ENCODE measurements around the gene C1orf105.
A peak's percentile ranks its signal among the peaks of the same experiment; 100 is the strongest.
"Not testable (repeated sequence)": the region's sequence is repeated elsewhere in the genome, so short reads cannot be mapped to it uniquely, and the experiment has no call there.

Gene C1orf105

DNA sequence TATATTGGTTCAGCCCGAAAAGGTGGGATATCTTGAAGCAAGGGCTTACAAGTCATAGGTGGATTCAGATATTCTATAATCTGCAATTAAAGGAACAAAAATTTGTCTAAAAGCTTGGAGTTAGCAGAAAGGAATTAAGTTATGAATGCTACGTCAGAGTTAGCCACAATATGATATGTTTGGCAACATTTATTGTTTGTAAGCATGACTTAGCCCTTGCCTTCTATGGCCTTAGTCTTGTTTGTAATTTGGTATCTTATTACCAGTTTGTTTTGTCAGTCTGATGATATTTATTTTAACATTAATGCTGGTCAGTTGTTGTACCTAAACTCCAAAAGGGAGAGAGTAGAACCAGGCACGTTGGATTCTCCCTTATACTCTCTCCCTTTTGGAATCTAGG lies 69.4 kb downstream of the C1orf105 start:
- no peak for DNase-seq (ENCODE audit: low spot score)

DNA sequence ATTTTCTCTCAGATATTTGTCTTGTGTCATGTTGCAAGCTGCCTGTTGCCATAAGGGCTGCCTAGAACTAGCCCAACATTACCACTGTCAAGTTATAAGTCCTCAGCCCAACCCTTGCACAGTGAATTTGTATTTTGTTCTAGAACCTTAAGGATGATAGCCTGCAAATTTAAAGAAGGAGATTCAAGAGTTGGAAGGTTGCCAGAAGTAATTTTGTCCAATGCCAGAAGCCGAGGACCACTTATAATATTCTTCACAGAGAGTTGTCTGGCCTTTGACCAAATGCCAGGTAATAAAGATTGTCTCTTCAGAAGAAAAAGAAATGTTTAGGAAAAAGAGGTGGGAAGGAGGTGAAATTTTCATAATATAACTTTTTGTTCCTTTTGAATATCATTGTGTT lies 71.9 kb downstream of the C1orf105 start:
- no peak for DNase-seq (ENCODE audit: low spot score)

DNA sequence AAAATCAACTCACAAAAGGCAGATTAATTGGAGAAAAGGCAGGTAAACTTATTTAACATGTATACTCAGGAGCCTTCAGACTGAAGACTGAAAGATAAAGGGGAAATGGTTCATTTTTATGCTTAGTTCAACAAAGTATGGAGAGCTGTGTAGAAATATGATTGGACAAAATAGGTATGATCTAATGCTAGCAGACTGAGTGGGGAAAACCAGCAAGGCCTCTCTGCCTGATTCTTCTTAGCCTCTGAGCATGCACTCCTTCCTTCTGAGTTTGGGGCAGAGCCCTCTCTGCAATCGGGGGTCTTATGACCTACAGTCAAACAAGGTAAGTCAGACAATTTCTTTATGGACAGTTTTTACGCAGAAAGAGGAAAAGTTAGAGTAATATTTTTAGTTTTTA lies 73.7 kb downstream of the C1orf105 start:
- no peak for DNase-seq (ENCODE audit: low spot score)

DNA sequence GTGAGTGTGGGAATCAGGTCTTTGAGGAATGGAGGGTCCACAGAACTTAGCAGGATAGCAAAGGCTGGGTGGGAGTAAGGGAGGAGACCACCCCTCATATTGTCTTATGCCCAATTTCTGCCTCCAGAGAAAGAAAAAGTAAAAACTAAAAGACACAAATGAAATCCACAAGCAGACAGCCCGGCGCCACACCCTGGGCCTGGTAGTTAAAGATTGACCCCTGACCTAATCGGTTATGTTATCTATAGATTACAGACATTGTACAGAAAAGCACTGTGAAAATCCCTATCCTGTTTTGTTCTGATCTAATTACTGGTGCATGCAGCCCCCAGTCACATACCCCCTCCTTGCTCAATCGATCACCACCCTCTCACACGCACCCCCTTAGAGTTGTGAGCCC lies 75.6 kb downstream of the C1orf105 start:
- DNase-seq (ENCODE audit: low spot score): not testable (repeated sequence)

DNA sequence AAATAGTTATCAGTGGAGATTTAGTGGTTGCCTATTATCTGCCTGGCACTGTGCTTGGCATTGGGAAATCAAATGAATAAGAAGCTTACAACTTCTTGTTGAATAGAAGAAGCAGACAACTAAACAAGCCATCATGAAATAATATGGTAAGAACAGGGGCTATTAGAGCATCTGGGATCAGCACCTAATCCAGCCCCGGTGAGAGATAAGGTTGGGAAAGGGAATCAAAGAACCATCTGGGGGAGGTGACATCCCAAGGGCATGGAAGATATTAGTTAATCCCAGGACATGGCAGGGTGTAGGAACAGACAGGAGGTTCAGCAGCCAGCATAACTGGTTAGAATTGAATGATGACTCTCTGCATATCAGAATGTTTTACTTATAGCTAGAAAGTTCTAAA lies 76.2 kb downstream of the C1orf105 start:
- DNase-seq (ENCODE audit: low spot score): peak; percentile 78

DNA sequence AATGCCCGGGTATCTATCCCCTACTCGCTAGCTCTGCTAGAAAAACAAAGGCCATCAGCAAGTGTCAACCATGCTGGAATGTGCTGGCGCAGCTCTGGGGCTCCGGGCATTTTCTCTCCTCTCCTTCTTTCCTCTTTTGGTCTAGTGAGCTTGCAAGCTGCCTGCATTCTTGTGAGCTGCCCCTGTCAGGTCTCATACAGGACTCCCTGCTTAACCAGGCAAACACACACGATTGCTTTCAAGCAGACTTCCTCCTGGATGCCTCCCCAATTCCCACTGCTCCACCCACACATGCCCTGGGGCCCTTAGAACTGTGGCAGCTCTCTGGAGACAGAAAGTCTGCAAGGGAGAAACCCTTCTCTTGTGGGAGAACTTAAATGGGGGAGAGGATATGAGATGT lies 76.7 kb downstream of the C1orf105 start:
- DNase-seq (ENCODE audit: low spot score): peak; percentile 51

DNA sequence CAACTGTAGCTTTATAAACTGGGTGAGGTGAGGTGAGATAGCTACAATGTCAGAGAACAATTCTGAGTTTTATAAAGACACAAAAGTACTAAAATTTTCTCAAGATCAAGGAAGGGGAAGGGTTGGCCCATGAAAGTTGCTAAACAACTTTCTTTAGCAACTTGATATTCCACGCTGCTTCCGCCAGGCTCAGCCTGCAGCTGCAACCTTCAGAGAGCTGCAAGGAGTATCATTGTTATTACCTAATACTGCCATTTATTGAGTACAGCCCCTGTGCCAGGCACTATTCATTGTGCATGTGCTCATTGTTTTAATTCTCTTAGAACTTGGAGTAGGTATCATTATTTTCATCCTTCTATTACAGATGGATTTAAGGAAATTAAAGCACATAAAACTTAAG lies 78.4 kb downstream of the C1orf105 start:
- DNase-seq (ENCODE audit: low spot score): no peak

DNA sequence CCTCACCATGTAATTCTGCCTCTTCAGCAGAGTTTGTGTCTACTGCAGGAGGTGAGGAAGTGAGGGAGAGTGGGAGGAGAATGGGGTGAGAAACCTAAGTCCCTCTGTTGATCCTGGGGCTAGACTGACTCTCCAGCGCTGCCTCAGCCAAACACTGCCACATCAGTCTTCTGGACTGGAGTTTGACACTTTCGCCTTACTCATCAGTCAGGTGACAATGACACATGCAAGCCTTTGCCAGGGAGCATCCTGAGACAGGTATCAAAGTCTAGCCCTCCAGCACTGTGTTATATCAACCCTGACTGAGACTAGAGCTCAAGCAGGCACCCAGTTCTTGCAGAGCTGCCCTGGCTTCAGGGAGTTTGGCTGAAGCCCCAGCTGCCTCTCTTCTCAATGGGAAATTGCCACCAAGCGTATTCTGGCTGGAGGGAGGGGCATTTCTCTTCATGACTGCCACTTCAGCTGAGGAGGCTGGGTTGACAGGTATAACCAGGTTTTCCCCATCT lies 79.2 kb downstream of the C1orf105 start:
- no peak for DNase-seq (ENCODE audit: low spot score)

DNA sequence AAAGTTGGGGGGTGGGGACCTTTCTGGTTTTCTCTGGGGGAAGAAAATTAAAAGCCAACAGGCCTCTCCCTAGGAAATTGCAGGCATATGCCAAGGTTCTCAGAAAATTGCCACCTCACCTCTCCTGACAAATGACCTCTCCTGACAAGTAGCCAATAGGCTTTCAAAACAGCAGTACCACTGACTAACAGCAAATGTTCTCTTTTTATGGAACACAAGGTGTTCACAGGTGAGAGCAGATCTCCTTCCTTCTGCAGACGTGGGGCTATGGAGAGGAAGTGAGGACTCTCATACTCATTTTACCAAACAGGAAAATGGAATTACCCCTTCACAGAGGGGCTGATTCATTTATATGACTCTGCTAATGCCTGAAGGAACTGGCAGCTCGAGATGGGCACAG lies 79.7 kb downstream of the C1orf105 start:
- no peak for DNase-seq (ENCODE audit: low spot score)

DNA sequence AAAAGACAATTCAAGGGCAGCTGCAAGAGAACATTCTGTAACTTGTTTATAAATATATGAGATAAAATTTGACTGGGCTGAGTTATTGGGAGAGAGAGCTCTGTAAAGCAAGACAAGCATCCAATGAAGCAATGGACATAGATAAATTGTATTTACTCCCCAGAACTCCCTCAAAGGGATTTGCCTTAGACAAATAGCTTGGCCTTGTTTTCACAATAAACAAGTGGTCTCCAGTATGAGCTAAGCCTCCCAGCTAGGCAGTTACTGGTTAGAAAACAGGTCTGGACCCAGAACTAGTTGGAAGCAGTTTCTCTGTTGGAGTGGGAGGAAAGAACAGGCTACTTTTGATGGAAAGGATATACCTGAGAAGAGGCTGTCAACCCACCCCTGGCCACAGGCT lies 87.3 kb downstream of the C1orf105 start:
- DNase-seq (ENCODE audit: low spot score): no peak

DNA sequence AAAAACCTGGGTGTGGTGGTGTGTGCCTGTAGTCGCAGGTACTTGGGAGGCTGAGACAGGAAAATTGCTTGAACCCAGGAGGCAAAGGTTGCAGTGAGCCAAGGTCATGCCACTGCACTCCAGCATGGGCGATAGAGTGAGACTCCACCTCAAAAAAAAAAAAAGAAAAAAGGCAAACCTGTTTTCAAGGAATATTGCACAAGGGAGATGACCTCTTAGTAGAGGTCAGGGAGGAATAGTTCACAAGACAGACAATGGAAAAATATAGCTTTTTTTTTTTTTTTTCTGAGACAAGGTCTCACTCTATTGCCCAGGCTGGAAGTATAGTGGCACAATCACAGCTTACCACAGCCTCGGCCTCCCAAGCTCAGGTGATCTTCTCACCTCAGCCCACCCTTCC lies 90.0 kb downstream of the C1orf105 start:
- no peak for DNase-seq (ENCODE audit: low spot score)

DNA sequence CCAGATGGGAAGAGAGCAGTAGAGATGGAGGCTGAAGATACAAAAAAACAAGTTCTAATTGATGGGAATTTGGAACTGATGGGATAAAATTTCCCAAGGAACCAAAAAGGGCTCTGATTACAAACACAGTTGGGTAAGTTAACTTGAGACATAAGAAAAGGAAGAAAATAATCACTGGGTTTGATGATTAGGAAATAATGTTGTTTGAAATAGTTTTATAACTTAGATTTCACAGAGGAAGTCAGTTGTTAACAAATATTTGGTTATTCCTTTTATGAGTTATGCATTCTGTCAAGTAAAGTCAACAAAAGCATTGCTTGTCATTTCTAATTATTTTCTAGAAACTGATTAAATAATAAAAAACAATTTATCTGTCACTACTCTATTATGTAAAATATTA lies 92.1 kb downstream of the C1orf105 start:
- no peak for DNase-seq (ENCODE audit: low spot score)

DNA sequence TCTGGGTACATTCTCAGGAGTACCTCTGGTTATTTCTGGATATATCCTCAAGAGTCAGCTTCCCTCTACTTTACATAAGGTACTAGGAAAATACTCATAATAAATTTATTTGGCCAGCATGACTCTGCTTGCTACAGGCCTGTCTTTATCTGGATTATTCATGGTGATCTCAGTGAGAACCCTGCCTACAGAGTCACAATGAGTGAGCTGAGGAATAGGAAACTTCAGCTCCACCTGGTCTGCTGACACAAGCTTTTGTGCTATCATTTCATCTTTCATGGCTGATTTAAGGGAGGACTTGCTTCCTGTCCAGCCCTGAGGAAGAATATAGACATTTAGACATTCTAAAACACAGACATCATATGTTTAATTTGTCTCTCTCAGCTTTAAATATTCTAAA lies 93.0 kb downstream of the C1orf105 start:
- no peak for DNase-seq (ENCODE audit: low spot score)

DNA sequence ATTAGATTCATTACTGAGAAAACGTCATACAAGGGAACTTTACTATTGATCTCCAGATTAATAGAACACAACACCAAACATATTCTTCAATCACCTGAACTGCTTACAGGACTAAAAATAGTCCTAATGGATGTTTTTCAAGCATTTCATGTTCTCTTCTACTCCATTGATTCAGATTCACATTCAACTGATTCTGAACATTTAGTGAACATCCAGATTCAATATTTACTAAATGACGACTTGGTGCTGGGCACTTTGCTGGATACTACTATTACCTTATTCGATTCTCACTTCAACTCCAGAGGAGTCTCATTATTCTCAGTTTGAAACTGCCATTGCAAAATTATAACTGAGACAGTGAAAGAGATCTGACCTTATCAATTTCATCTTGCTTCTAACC lies 93.6 kb downstream of the C1orf105 start:
- DNase-seq (ENCODE audit: low spot score): no peak

DNA sequence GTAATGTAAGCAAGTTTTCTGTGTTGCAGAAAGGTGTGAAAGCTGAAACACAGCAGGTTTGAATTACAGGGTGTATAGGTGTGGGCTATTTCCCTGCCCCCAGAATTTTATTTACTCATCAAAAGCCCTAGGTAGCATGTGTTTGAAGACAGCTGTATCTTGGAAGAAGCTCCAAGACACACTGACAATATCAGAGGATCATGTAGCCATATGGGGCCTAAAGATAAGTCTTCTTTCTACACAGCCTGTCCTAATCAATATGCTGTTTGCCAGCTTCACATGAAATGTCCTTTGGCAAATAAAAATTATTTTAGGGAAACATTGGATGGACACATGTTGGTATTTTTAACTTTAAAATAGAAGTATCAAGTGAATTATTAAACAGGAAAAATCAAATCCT lies 95.0 kb downstream of the C1orf105 start:
- no peak for DNase-seq (ENCODE audit: low spot score)

DNA sequence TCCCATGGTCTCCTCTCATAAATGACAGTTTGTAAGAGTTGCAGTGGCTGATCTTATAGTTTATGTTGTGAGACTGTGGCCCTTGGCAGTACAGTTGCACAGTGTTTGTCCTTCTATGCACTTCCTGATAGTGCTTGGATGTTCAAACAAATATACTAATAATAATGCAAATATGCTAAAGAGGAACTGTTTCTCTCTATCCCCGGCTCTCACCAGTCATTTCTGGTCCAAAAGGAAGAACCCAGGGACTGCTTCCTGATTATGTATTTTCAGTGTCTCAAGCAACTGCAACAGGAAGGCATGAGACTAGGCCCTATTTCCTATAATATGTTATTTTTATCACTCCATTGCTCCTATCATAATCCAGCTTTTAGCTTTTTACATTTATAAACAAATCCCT lies 95.4 kb downstream of the C1orf105 start:
- DNase-seq (ENCODE audit: low spot score): no peak

DNA sequence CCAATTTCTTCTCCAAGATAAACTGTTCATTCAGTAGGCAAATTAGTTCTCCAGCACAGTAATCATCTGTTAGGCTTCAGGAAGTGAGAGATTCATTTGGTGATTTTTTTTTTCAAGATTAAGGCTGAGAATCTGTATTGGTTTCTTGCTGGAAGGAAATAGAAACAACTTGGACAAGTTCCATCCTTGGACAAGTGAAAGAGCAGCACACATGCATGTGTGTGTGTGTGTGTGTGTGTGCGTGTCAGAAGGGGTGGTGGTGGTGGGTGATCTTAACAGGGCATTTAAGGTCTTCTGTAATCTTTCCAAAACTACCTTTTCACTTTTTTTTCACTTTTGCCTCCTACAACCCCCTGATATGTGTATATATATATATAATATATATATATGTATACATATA lies 96.6 kb downstream of the C1orf105 start:
- DNase-seq (ENCODE audit: low spot score): no peak

DNA sequence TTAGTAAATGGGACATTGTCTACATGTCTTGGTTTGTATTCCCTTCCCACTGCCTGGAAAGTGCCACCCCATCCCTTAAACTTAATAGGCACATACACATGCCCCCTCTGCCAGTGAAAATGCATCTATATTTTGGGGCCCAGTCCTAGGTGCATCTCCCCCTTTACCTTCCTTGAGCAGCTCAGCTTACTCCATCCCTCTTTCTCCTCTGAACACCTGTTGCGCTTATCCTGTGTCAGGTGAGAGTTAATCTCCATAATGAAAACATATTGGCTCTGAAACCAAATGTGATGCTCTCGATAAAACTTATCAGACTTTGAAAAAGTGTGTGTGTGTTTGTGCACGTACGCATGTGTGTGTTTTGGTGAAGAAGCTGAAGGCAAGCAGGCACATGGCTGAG lies 97.1 kb downstream of the C1orf105 start:
- no peak for DNase-seq (ENCODE audit: low spot score)
